Smooth muscle cell (in vitro differentiated cells): ENCODE results near the gene MOB2. TPM values are rescaled to one million over a fixed set of nuclear protein-coding genes. Genes with fewer than 3 reads are reported as not detected.
"Not testable (repeated sequence)": the region's sequence is repeated elsewhere in the genome, so short reads cannot be mapped to it uniquely, and the experiment has no call there.

Source experiments
- DNase-seq: peaks from one replicate; lab custom pipeline; 2025; ENCODE audit not compliant: unreplicated experiment; lab: John Stamatoyannopoulos, UW
- H2AFZ ChIP-seq: fragments of 200-600 bp; sonication (generic); 2 replicates; pipeline ENCODE4 v1.6.0; 2016; ENCODE audit warnings: antibody characterized with exemption, low read depth, mild to moderate bottlenecking
- H3F3A ChIP-seq: fragments of 200-600 bp; sonication (generic); 2 replicates; pipeline ENCODE4 v1.6.0; 2017; ENCODE audit warnings: antibody characterized with exemption, low read depth
- H3K27ac ChIP-seq: fragments of 200-600 bp; sonication (generic); 2 replicates; pipeline ENCODE4 v1.5.1; 2016; ENCODE audit warnings: low read depth, mild to moderate bottlenecking
- H3K27me3 ChIP-seq: fragments of 200-600 bp; sonication (generic); 2 replicates; pipeline ENCODE4 v1.6.1; 2016; ENCODE audit warnings: low read depth, mild to moderate bottlenecking
- H3K36me3 ChIP-seq: fragments of 200-600 bp; sonication (generic); 2 replicates; pipeline ENCODE4 v1.5.1; 2016; ENCODE audit warnings: low read depth
- H3K4me1 ChIP-seq: fragments of 200-600 bp; sonication (generic); 2 replicates; pipeline ENCODE4 v1.5.1; 2016; ENCODE audit warnings: low read depth
- H3K4me2 ChIP-seq: fragments of 200-600 bp; sonication (generic); 2 replicates; pipeline ENCODE4 v1.6.0; 2016; ENCODE audit warnings: mild to moderate bottlenecking
- H3K4me3 ChIP-seq: fragments of 200-600 bp; sonication (generic); 2 replicates; pipeline ENCODE4 v1.5.1; 2016; ENCODE audit warnings: mild to moderate bottlenecking
- H3K79me2 ChIP-seq: fragments of 200-600 bp; sonication (generic); 2 replicates; pipeline ENCODE4 v1.6.0; 2016; ENCODE audit warnings: low read depth, mild to moderate bottlenecking
- H3K9ac ChIP-seq: fragments of 200-600 bp; sonication (generic); 2 replicates; pipeline ENCODE4 v1.6.0; 2016; ENCODE audit warnings: low read depth
- H3K9me3 ChIP-seq: fragments of 200-600 bp; sonication (generic); replicated peaks from 2 replicates; pipeline ENCODE4 v1.5.1; 2016; ENCODE audit warnings: low read depth
- H4K20me1 ChIP-seq: fragments of 200-600 bp; sonication (generic); 2 replicates; pipeline ENCODE4 v1.6.0; 2016; ENCODE audit warnings: low read depth
- WGBS: methylation state at CpG from one replicate; pipeline ENCODE4 v1.1.7; 2016; ENCODE audit warnings: low lambda C conversion rate; 5-methylcytosine and 5-hydroxymethylcytosine counted together
- polyA plus RNA-seq: library from polyadenylated mRNA; unstranded; fragments of >200 nt; fragmentation: Nextera tagmentation; extraction: Ambion mirVana; gene quantifications from 2 replicates; pipeline ENCODE4 v1.2.1, GENCODE V29; 2016
- total RNA-seq: library from RNA; depleted of rRNA; stranded (reverse); fragments of >200 nt; gene quantifications from 2 replicates; pipeline ENCODE4 v1.2.3, GENCODE V29; 2014
- TF ChIP-seq, protein P1 (sequence below): fragments of 200-600 bp; sonication (generic); IDR thresholded peaks from 2 replicates; pipeline ENCODE4 v1.5.1; 2017; ENCODE audit warnings: borderline replicate concordance, mild to moderate bottlenecking, antibody characterized with exemption; ENCODE audit not compliant: insufficient read depth, poor library complexity, severe bottlenecking

The MOB2 gene
- total and polyA plus RNA-seq, 2 experiments from 2014 or later: 2.5 to 24.0 TPM

DNA sequence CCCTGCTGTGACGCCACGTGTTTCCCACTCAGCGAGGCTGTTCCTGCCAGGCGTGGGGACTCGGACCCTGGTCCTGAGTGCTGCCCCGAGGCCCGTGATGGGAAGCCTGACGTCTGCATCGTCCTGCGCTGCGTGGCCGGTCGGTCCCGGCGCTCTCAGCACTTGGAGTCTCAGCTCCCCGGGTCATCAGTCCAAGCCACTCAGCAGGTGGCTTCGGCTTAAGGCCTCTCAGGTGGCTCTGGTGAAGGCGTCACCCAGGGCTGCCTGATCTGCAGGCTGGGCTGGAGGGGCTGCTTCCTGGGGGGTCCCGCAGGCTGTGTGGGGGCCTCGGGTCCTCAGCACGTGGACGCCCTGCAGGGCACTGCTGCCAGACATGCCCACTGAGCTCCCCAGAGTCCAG lies 61.6 kb downstream of the MOB2 start:
- Histone ChIP-seq H3K27me3 (no peaks in the 10 kb centered on the region), H3K9ac (no peak overlapping the region), H3K79me2 (no peaks in the 10 kb centered on the region), H3K4me3 (no peak overlapping the region), H3K4me2 (no peak overlapping the region), H3K4me1 (no peaks in the 10 kb centered on the region), H2AFZ (no peak overlapping the region), H4K20me1 (no peaks in the 10 kb centered on the region), H3F3A (no peaks in the 10 kb centered on the region), H3K27ac (no peak overlapping the region), H3K9me3 (no peaks in the 10 kb centered on the region), H3K36me3 (no peaks in the 10 kb centered on the region)
- 91% methylated on average over 22 of the region's 22 CpGs for WGBS
- no peak for DNase-seq
- TF ChIP-seq, protein P1, sequence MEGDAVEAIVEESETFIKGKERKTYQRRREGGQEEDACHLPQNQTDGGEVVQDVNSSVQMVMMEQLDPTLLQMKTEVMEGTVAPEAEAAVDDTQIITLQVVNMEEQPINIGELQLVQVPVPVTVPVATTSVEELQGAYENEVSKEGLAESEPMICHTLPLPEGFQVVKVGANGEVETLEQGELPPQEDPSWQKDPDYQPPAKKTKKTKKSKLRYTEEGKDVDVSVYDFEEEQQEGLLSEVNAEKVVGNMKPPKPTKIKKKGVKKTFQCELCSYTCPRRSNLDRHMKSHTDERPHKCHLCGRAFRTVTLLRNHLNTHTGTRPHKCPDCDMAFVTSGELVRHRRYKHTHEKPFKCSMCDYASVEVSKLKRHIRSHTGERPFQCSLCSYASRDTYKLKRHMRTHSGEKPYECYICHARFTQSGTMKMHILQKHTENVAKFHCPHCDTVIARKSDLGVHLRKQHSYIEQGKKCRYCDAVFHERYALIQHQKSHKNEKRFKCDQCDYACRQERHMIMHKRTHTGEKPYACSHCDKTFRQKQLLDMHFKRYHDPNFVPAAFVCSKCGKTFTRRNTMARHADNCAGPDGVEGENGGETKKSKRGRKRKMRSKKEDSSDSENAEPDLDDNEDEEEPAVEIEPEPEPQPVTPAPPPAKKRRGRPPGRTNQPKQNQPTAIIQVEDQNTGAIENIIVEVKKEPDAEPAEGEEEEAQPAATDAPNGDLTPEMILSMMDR: no peak

- H3K9ac ChIP-seq, H3F3A ChIP-seq, H3K79me2 ChIP-seq, H3K27me3 ChIP-seq, H3K27ac ChIP-seq, H3K4me2 ChIP-seq, H3K36me3 ChIP-seq, H3K4me1 ChIP-seq, H3K4me3 ChIP-seq, H4K20me1 ChIP-seq, H2AFZ ChIP-seq, DNase-seq, H3K9me3 ChIP-seq: not testable (repeated sequence)
- WGBS: 96% methylated on average over 9 of the region's 22 CpGs
Measured at GRCh38 chr11:1423406-1423805, 63.2 kb downstream of the MOB2 start.

- 93% methylated on average over 15 of the region's 15 CpGs for WGBS
- H3K9ac ChIP-seq: no peak overlapping the region
- H3K4me1 ChIP-seq: no peaks in the 10 kb centered on the region
- H3F3A ChIP-seq: no peaks in the 10 kb centered on the region
- no peaks in the 10 kb centered on the region for H3K36me3 ChIP-seq
- TF ChIP-seq, protein P1: no peak
- no peaks in the 10 kb centered on the region for H3K79me2 ChIP-seq
- H3K27me3 ChIP-seq: no peaks in the 10 kb centered on the region
- no peak overlapping the region for H3K4me2 ChIP-seq
- no peaks in the 10 kb centered on the region for H4K20me1 ChIP-seq
- no peak for DNase-seq
- no peak overlapping the region for H2AFZ ChIP-seq
- no peaks in the 10 kb centered on the region for H3K9me3 ChIP-seq
- no peak overlapping the region for H3K27ac ChIP-seq
- no peak overlapping the region for H3K4me3 ChIP-seq
Measured at GRCh38 chr11:1422981-1423380, 63.6 kb downstream of the MOB2 start.

GRCh38 chr11:1422481-1422880 lies 64.1 kb downstream of the MOB2 start:
- Histone ChIP-seq H3K4me3 (no peak overlapping the region), H3K27me3 (no peaks in the 10 kb centered on the region), H2AFZ (no peak overlapping the region), H4K20me1 (no peaks in the 10 kb centered on the region), H3F3A (no peaks in the 10 kb centered on the region), H3K79me2 (no peaks in the 10 kb centered on the region), H3K36me3 (no peaks in the 10 kb centered on the region), H3K4me1 (no peaks in the 10 kb centered on the region), H3K9ac (no peak overlapping the region), H3K27ac (no peak overlapping the region), H3K4me2 (no peak overlapping the region), H3K9me3 (no peaks in the 10 kb centered on the region)
- no peak for DNase-seq
- 82% methylated on average over 9 of the region's 9 CpGs for WGBS
- TF ChIP-seq, protein P1: no peak
